ENCODE data around the gene CCDC160.
A peak's percentile ranks its signal among the peaks of the same experiment; 100 is the strongest.
"Not testable (repeated sequence)": the region's sequence is repeated elsewhere in the genome, so short reads cannot be mapped to it uniquely, and the experiment has no call there.

Gene CCDC160

GRCh38 chrX:134236626-134237614 is at the start of gene CCDC160:
Gene CCDC160, plus strand, starts transcription at chrX:134237182. Its CDS starts 7,619 bp downstream, at chrX:134244801.
- DNase-seq = peak; percentile 10

- no peak for DNase-seq
Observed at GRCh38 chrX:134191281-134191680, 45.7 kb upstream of the CCDC160 start.

- DNase-seq = no peak
Observed at GRCh38 chrX:134194915-134195314, 42.1 kb upstream of the CCDC160 start.

GRCh38 chrX:134202561-134202960 is 34.4 kb upstream of the CCDC160 start:
- DNase-seq = no peak

- no peak for DNase-seq
Observed at GRCh38 chrX:134206221-134206620, 30.8 kb upstream of the CCDC160 start.

- DNase-seq = no peak
Observed at GRCh38 chrX:134210465-134210864, 26.5 kb upstream of the CCDC160 start.

GRCh38 chrX:134235236-134235635 is 1.7 kb upstream of the CCDC160 start:
- DNase-seq = no peak

GRCh38 chrX:134238144-134238543 is 1.2 kb downstream of the CCDC160 start:
- not testable (repeated sequence) for DNase-seq

GRCh38 chrX:134239016-134239415 is 2.0 kb downstream of the CCDC160 start:
- DNase-seq = no peak

GRCh38 chrX:134240209-134240608 is 3.2 kb downstream of the CCDC160 start:
- DNase-seq = no peak

- no peak for DNase-seq
Observed at GRCh38 chrX:134241960-134242619, 5.1 kb downstream of the CCDC160 start.

GRCh38 chrX:134244043-134244442 is 7.1 kb downstream of the CCDC160 start:
- DNase-seq = no peak

- DNase-seq = no peak
Observed at GRCh38 chrX:134246282-134246681, 9.3 kb downstream of the CCDC160 start.

- no peak for DNase-seq
Observed at GRCh38 chrX:134247492-134247891, 10.5 kb downstream of the CCDC160 start.

- DNase-seq = no peak
Observed at GRCh38 chrX:134249241-134249640, 12.3 kb downstream of the CCDC160 start.

GRCh38 chrX:134251241-134251640 is 14.3 kb downstream of the CCDC160 start:
- no peak for DNase-seq

- DNase-seq = no peak
Observed at GRCh38 chrX:134254511-134254910, 17.5 kb downstream of the CCDC160 start.

GRCh38 chrX:134255555-134255954 is 18.6 kb downstream of the CCDC160 start:
- DNase-seq = no peak

- DNase-seq = no peak
Observed at GRCh38 chrX:134256684-134257083, 19.7 kb downstream of the CCDC160 start.

GRCh38 chrX:134258202-134258601 is 21.2 kb downstream of the CCDC160 start:
- DNase-seq = no peak

GRCh38 chrX:134285934-134286333 is 49.0 kb downstream of the CCDC160 start:
- DNase-seq = not testable (repeated sequence)

- no peak for DNase-seq
Observed at GRCh38 chrX:134287346-134287745, 50.4 kb downstream of the CCDC160 start.

GRCh38 chrX:134294548-134294947 is 57.6 kb downstream of the CCDC160 start:
- no peak for DNase-seq
